ENCODE data around the gene AP5B1. TPM values are rescaled to one million over a fixed set of nuclear protein-coding genes. Genes with fewer than 3 reads are reported as not detected.

AP5B1 gene
- total and polyA plus RNA-seq, 2 of the 8 experiments (the other 6 are each of a cell fraction or from before 2014, with no cell fraction given), result 7.6 to 10.0 TPM

DNA sequence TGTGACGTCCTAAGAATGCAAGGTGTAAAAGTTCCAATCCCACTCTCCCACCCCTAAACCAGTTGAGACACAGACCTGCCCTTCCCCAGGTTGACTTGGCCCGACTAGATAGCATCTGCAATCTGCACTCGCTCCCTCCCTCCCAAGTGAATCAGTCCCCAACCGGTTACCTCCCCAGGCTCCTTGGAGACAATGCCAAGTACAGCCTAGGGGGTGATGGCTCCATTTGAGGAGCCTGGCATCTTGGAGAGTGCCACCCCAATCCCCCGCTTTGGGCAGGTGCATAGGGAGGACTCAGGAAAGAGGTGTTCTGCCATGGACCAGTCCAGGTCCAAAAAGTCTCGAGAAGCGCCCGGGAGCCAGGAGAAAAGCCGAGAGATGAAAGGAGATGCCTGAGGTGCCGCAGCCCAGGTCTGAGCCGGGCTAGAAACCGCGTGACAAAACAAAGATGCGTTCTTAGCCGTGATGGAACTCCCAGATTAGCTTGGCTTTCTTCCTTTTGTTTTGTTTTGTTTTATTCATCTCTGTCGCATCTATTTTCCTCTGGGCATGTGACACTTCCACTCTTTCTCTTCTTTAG is 34.3 kb upstream of the AP5B1 start:
- H4K91ac ChIP-seq (replicated peaks; ENCODE audit: insufficient read length, low read length), result no peak overlapping the region
- no peak overlapping the region for H3K4me2 ChIP-seq (ENCODE audit: insufficient read depth in 1 of 2, low read depth in 2 of 2, low read length in 2 of 2)
- no peaks in the 10 kb centered on the region for H3K4me1 ChIP-seq (replicated peaks in 1 of 4; ENCODE audit: control insufficient read depth in 3 of 4, insufficient read depth in 4 of 4, low read length in 3 of 4)
- TF ChIP-seq EGR1 (IDR thresholded peaks at IDR 0.05; ENCODE audit: borderline replicate concordance, low read depth, low read length), result no peak
- H4K8ac ChIP-seq (ENCODE audit: extremely low read depth, insufficient read depth, low read length), result no peak overlapping the region
- H2BK15ac ChIP-seq (ENCODE audit: low read length), result no peak overlapping the region
- peaks cover 0 to 4% of the 10 kb centered on the region in 2 experiments for H4K20me1 ChIP-seq (replicated peaks in 1 of 2; ENCODE audit: control insufficient read depth in 1 of 2, insufficient read depth in 2 of 2, low read length in 2 of 2)
- no peak overlapping the region for H3K14ac ChIP-seq (ENCODE audit: insufficient read length)
- no peak overlapping the region for H2BK5ac ChIP-seq (ENCODE audit: low read depth, low read length)
- 90% methylated on average over 16 of the region's 16 CpGs; no CpG with 5 or more reads in 1 of the 2 experiments for WGBS, 2 experiments (ENCODE audit: extremely low coverage in 1 of 2, insufficient coverage in 1 of 2, insufficient read length in 1 of 2, insufficient replicate concordance in 2 of 2, low coverage in 1 of 2, low lambda C conversion rate in 2 of 2, missing lambda C conversion rate in 1 of 2)
- no peaks in the 10 kb centered on the region for H3K36me3 ChIP-seq (ENCODE audit: control insufficient read depth in 2 of 4, insufficient read depth in 4 of 4, low read length in 3 of 4)
- ChIA-PET CTCF (ENCODE audit: partially characterized antibody) (interaction anchor here (0.6 to 19.6 kb wide), 10 partner anchors 8 to 74 kb away, joined by 3 to 347 read pairs (median 14); partner anchors contain the start of genes AP5B1, CCDC85B, FIBP and OVOL1), POLR2A (ENCODE audit: partially characterized antibody) (interaction anchor here (1.0 kb wide), 2 partner anchors 27 to 30 kb away, joined by 3 to 5 read pairs; no protein-coding TSS in a partner anchor)
- no peak overlapping the region for H2BK20ac ChIP-seq (ENCODE audit: low read length)
- H3K4ac ChIP-seq (replicated peaks; ENCODE audit: insufficient read length, low read depth, low read length), result no peak overlapping the region
- H3K79me1 ChIP-seq (ENCODE audit: low read depth, low read length), result peaks cover 2% of the 10 kb centered on the region; the same call in 1 of the 2 replicates
- no peak overlapping the region for H3K18ac ChIP-seq (ENCODE audit: extremely low read depth, low read length)
- H3K27me3 ChIP-seq (replicated peaks in 1 of 4; ENCODE audit: control insufficient read depth in 3 of 4, extremely low read depth in 1 of 4, insufficient read depth in 3 of 4, low read length in 3 of 4), result peaks cover 0 to 11% (median 4%) of the 10 kb centered on the region in 4 experiments; a peak in 5 of 7 replicates
- H3K4me3 ChIP-seq (ENCODE audit: extremely low read depth in 1 of 4, insufficient read depth in 2 of 4, low read depth in 3 of 4, low read length in 4 of 4), result no peak overlapping the region
- H2BK12ac ChIP-seq (ENCODE audit: low read depth, low read length), result no peak overlapping the region
- no peak overlapping the region for H3K23ac ChIP-seq (ENCODE audit: insufficient read length)
- H2BK120ac ChIP-seq (replicated peaks; ENCODE audit: low read depth, low read length), result no peak overlapping the region
- H2AFZ ChIP-seq (ENCODE audit: low read length), result no peak overlapping the region
- FAIRE-seq, result no peak
- H4K5ac ChIP-seq (ENCODE audit: insufficient read length, low read depth, low read length), result no peak overlapping the region
- no peaks in the 10 kb centered on the region for H3K79me2 ChIP-seq (ENCODE audit: control insufficient read depth in 1 of 2, insufficient read depth in 2 of 2, low read length in 2 of 2)
- no peak overlapping the region for H3K27ac ChIP-seq (ENCODE audit: low read depth, low read length)
- no peak for DNase-seq (ENCODE audit: low read depth in 1 of 2, low spot score in 2 of 2)
- no peak overlapping the region for H3K56ac ChIP-seq (replicated peaks; ENCODE audit: insufficient read length, low read depth, low read length)
- 0 out of 2 replicates have a peak, but pooled peaks cover 1% of the 10 kb centered on the region for H3K23me2 ChIP-seq (ENCODE audit: low read depth, low read length)
- no peak overlapping the region for H2AK5ac ChIP-seq (ENCODE audit: low read depth, low read length)
- no peak overlapping the region for H3K9ac ChIP-seq (replicated peaks in 1 of 4; ENCODE audit: extremely low read depth in 1 of 4, low read depth in 3 of 4, low read length in 3 of 4)
- H3K9me3 ChIP-seq (ENCODE audit: insufficient read depth in 2 of 2, low read depth in 1 of 2, low read length in 1 of 2), result no peaks in the 10 kb centered on the region
